K562 (cell line): ENCODE measurements around the gene NR1H3. TPM values are rescaled to one million over a fixed set of nuclear protein-coding genes. Genes with fewer than 3 reads are reported as not detected.
A peak's percentile ranks its signal among the peaks of the same experiment; 100 is the strongest.

Experiments
- BRF2 ChIP-seq: IDR thresholded peaks from 3 replicates; pipeline ENCODE4 v1.6.1; 2011; ENCODE audit warnings: borderline replicate concordance, mild to moderate bottlenecking; ENCODE audit not compliant: insufficient read length, insufficient read depth
- DNMT1 ChIP-seq: fragments of 450-650 bp; IDR thresholded peaks from 2 replicates; pipeline ENCODE4 v1.6.1; 2016; ENCODE audit warnings: antibody characterized with exemption, mild to moderate bottlenecking
- FOXA1 ChIP-seq: fragments of 450-650 bp; IDR thresholded peaks from 2 replicates; pipeline ENCODE4 v1.6.1; 2016; ENCODE audit warnings: mild to moderate bottlenecking, borderline replicate concordance
- FOXP1 ChIP-seq: sonication (generic); formaldehyde crosslinking; IDR thresholded peaks from 2 replicates; pipeline ENCODE4 v1.8.0; 2022; ENCODE audit warnings: mild to moderate bottlenecking, missing genetic modification reagents
- HDAC1 ChIP-seq, 2 experiments: fragments of 450-650 bp; IDR thresholded peaks; 2 replicates each; pipeline ENCODE4 v1.6.1; 2016 to 2017; ENCODE audit warnings: inconsistent platforms in 1 of 2, mild to moderate bottlenecking in 1 of 2, moderate library complexity in 1 of 2
- HEY1 ChIP-seq: fragments of 250-450 bp; sonication (Bioruptor Pico); IDR thresholded peaks from 2 replicates; pipeline ENCODE4 v1.5.0; 2020; ENCODE audit warnings: mild to moderate bottlenecking, moderate library complexity, borderline replicate concordance
- HIVEP1 ChIP-seq: fragments of 250-450 bp; sonication (Bioruptor Pico); IDR thresholded peaks from 2 replicates; pipeline ENCODE4 v1.4.0; 2020; ENCODE audit warnings: mild to moderate bottlenecking
- HMGN3 ChIP-seq: IDR thresholded peaks from 2 replicates; pipeline ENCODE4 v1.6.1; 2011; ENCODE audit warnings: borderline replicate concordance, low read depth, mild to moderate bottlenecking, mixed read lengths, low read length; ENCODE audit not compliant: insufficient read length; ENCODE audit errors: extremely low read depth
- MXI1 ChIP-seq: IDR thresholded peaks from 2 replicates; pipeline ENCODE4 v1.6.1; 2011; ENCODE audit warnings: low read depth, mild to moderate bottlenecking, improper control_type of control experiment, low read length
- SMAD1 ChIP-seq: fragments of 150-350 bp; IDR thresholded peaks from 2 replicates; pipeline ENCODE4 v1.6.1; 2014; ENCODE audit warnings: low read length, low read depth; ENCODE audit not compliant: partially characterized antibody
- XRCC5 ChIP-seq: fragments of 200-400 bp; formaldehyde crosslinking; IDR thresholded peaks from 2 replicates; pipeline ENCODE4 v1.6.1; 2017; ENCODE audit warnings: low read depth, mild to moderate bottlenecking, low read length
- ZBTB40 ChIP-seq, 2 experiments: fragments of 450-650 bp in 1 of 2; sonication (generic) in 1 of 2; formaldehyde crosslinking in 1 of 2; IDR thresholded peaks; 2 replicates each; pipeline versions ENCODE4 v1.7.1 to v1.9.0; 2016 to 2022; ENCODE audit warnings: inconsistent platforms in 1 of 2, mild to moderate bottlenecking in 1 of 2, missing genetic modification reagents in 1 of 2
- ZBTB8A ChIP-seq: fragments of 450-650 bp; IDR thresholded peaks from 2 replicates; pipeline ENCODE4 v1.6.1; 2018; ENCODE audit warnings: mild to moderate bottlenecking, moderate library complexity; ENCODE audit not compliant: partially characterized antibody
- ZNF134 ChIP-seq: fragments of 250-450 bp; sonication (Bioruptor Pico); conservative IDR thresholded peaks from 2 replicates; pipeline ENCODE4 v1.4.0; 2020
- ZNF174 ChIP-seq: fragments of 250-450 bp; sonication (Bioruptor Pico); IDR thresholded peaks from 2 replicates; pipeline ENCODE4 v1.4.0; 2020; ENCODE audit warnings: mild to moderate bottlenecking
- ZNF175 ChIP-seq: fragments of 200-800 bp; sonication (Bioruptor generic); IDR thresholded peaks from 2 replicates; pipeline ENCODE4 v1.6.1; 2016; ENCODE audit warnings: low read depth, mild to moderate bottlenecking, missing genetic modification characterization, missing compliant biosample characterization
- polyA plus RNA-seq, 8 experiments: library from polyadenylated mRNA; depleted of rRNA in 4 of 8; stranded (reverse) in 5 of 8; unstranded in 3 of 8; fragments of >200 nt; fragmentation: Nextera tagmentation in 2 of 8; fragmentation: Illumina TruSeq in 1 of 8; extraction: Ambion mirVana in 2 of 8; extraction: Trizol in 1 of 8; gene quantifications; 2 replicates each; pipeline versions ENCODE4 v1.2.1 to v1.2.3, GENCODE V29; 2011 to 2014; ENCODE audit warnings: inconsistent platforms in 1 of 8, missing spikeins in 1 of 8
- total RNA-seq, 7 experiments: library from RNA; depleted of rRNA in 6 of 7; stranded (reverse); fragments of >200 nt in 6 of 7; fragmentation: Illumina TruSeq in 2 of 7; extraction: Trizol in 2 of 7; gene quantifications; 2 replicates each; pipeline versions ENCODE4 v1.2.1 to v1.2.3, GENCODE V29; 2011 to 2021; ENCODE audit warnings: low replicate concordance in 1 of 7

Gene NR1H3
- total and polyA plus RNA-seq, 9 of the 15 experiments (the other 6 are each of a cell fraction or from before 2014, with no cell fraction given), result 8.2 to 26.0 (median 11.9) TPM

- TF ChIP-seq ZBTB40 (IDR thresholded peaks at IDR 0.05), result no peak; the same call in 1 of the 2 replicates
- TF ChIP-seq ZBTB40 (CRISPR knock-in tag; IDR thresholded peaks at IDR 0.05), result no peak
- peak; percentile 91 for TF ChIP-seq ZNF134 (CRISPR knock-in tag)
- TF ChIP-seq XRCC5, result no peak
- no peak for TF ChIP-seq ZNF174
- TF ChIP-seq FOXA1, result no peak
- TF ChIP-seq HDAC1 (IDR thresholded peaks at IDR 0.05), result no peak
- TF ChIP-seq HIVEP1 (CRISPR knock-in tag), result 0 out of 2 replicates have a peak, but pooled peaks have one; percentile 14
- TF ChIP-seq HEY1 (CRISPR knock-in tag), result no peak
- TF ChIP-seq DNMT1, result no peak
- TF ChIP-seq FOXP1 (CRISPR knock-in tag), result no peak
- TF ChIP-seq ZNF175 (CRISPR knock-in tag), result 0 out of 2 replicates have a peak, but pooled peaks have one; percentile 30
- no peak for TF ChIP-seq HMGN3
- TF ChIP-seq BRF2, result no peak
- TF ChIP-seq SMAD1, result no peak
- TF ChIP-seq ZBTB8A, result no peak
- no peak for TF ChIP-seq MXI1
These were observed at the start of gene NR1H3 (continued) for GRCh38 chr11:47257517-47258316.
